IMR-90 (cell line): ENCODE results near the gene STUM. TPM values are rescaled to one million over a fixed set of nuclear protein-coding genes. Genes with fewer than 3 reads are reported as not detected.

Experiments used
- ATAC-seq: fragments of 200-7000 bp; cut with Tn5 transposase; 2 replicates; pipeline ENCODE4 v1.9.1; 2020; ENCODE audit warnings: low read depth, mild to moderate bottlenecking, moderate library complexity
- BruUV-seq: library from RNA; stranded (reverse); fragments of 400-500 nt; replicated peaks from 2 replicates; lab custom pipeline; 2021; lab: Mats Ljungman, UMichigan
- CTCF ChIA-PET: fragments of 300-600 bp; formaldehyde crosslinking; extraction: SDS; loops from one replicate; lab custom pipeline; 2021; ENCODE audit warnings: antibody characterized with exemption; lab: Yijun Ruan, JAX
- POLR2A ChIA-PET: fragments of 300-600 bp; sonication (Branson Sonifier 250); formaldehyde crosslinking; loops from one replicate; lab custom pipeline; 2022; ENCODE audit warnings: antibody characterized with exemption; ENCODE audit not compliant: unreplicated experiment; lab: Charles Lee
- DNase-seq: peaks from one replicate; pipeline ENCODE4 v3.0.0; 2013
- H2AFZ ChIP-seq: replicated peaks from 2 replicates; pipeline ENCODE3; 2013; ENCODE audit warnings: low read length, mild to moderate bottlenecking; ENCODE audit not compliant: poor library complexity
- H2AK5ac ChIP-seq: 2 replicates; pipeline ENCODE4 v1.6.1; 2013; ENCODE audit warnings: low read depth, low read length, inconsistent platforms
- H2AK9ac ChIP-seq: replicated peaks from 2 replicates; pipeline ENCODE3; 2013; ENCODE audit warnings: mild to moderate bottlenecking, low read depth, low read length, moderate library complexity; ENCODE audit not compliant: poor library complexity
- H2BK120ac ChIP-seq: 2 replicates; pipeline ENCODE4 v1.6.1; 2013; ENCODE audit warnings: low read depth, low read length, inconsistent platforms
- H2BK15ac ChIP-seq: 3 replicates; pipeline ENCODE4 v1.6.1; 2013; ENCODE audit warnings: low read depth, low read length, inconsistent platforms
- H2BK20ac ChIP-seq: 2 replicates; pipeline ENCODE4 v1.6.1; 2013; ENCODE audit warnings: low read depth, mild to moderate bottlenecking, inconsistent platforms, low read length, moderate library complexity
- H2BK5ac ChIP-seq: 2 replicates; pipeline ENCODE4 v1.6.1; 2013; ENCODE audit warnings: mild to moderate bottlenecking, low read depth, low read length, inconsistent platforms; ENCODE audit not compliant: poor library complexity, severe bottlenecking
- H3K14ac ChIP-seq: replicated peaks from 2 replicates; pipeline ENCODE4 v1.6.1; 2013; ENCODE audit warnings: low read depth, low read length, inconsistent platforms
- H3K18ac ChIP-seq: 2 replicates; pipeline ENCODE4 v1.6.1; 2013; ENCODE audit warnings: low read depth, low read length, control low read depth
- H3K23ac ChIP-seq: 2 replicates; pipeline ENCODE4 v1.6.1; 2013; ENCODE audit warnings: low read depth, low read length, inconsistent platforms
- H3K27ac ChIP-seq: 2 replicates; pipeline ENCODE4 v1.5.1; 2013; ENCODE audit warnings: mild to moderate bottlenecking, control low read depth, low read length; ENCODE audit not compliant: insufficient read depth
- H3K27me3 ChIP-seq: 2 replicates; pipeline ENCODE4 v1.6.1; 2013; ENCODE audit warnings: low read length; ENCODE audit not compliant: control insufficient read depth, insufficient read depth
- H3K36me3 ChIP-seq: 2 replicates; pipeline ENCODE4 v1.6.1; 2013; ENCODE audit warnings: low read length, mixed read lengths; ENCODE audit not compliant: control insufficient read depth, insufficient read depth
- H3K4ac ChIP-seq: 2 replicates; pipeline ENCODE4 v1.6.1; 2013; ENCODE audit warnings: low read depth, low read length, inconsistent platforms
- H3K4me1 ChIP-seq: 2 replicates; pipeline ENCODE4 v1.6.1; 2013; ENCODE audit warnings: low read length, mixed read lengths; ENCODE audit not compliant: control insufficient read depth, insufficient read depth
- H3K4me2 ChIP-seq: 2 replicates; pipeline ENCODE4 v1.6.1; 2013; ENCODE audit warnings: low read depth, mild to moderate bottlenecking, control low read depth, low read length, moderate library complexity
- H3K4me3 ChIP-seq: 2 replicates; pipeline ENCODE4 v1.5.1; 2013; ENCODE audit warnings: low read depth, mild to moderate bottlenecking, control low read depth, low read length, moderate library complexity; ENCODE audit not compliant: insufficient read depth
- H3K56ac ChIP-seq: 2 replicates; pipeline ENCODE4 v1.6.1; 2013; ENCODE audit warnings: low read length, inconsistent platforms; ENCODE audit not compliant: insufficient read depth; ENCODE audit errors: extremely low read depth
- H3K79me1 ChIP-seq, 2 experiments: 2 replicates each; pipeline ENCODE4 v1.6.1; 2013; ENCODE audit warnings: low read length in 2 of 2, inconsistent platforms in 1 of 2, low read depth in 1 of 2
- H3K9ac ChIP-seq: 2 replicates; pipeline ENCODE4 v1.6.1; 2013; ENCODE audit warnings: low read depth, low read length, control low read depth
- H3K9me1 ChIP-seq: 2 replicates; pipeline ENCODE4 v1.6.1; 2013; ENCODE audit warnings: low read length, inconsistent platforms; ENCODE audit not compliant: insufficient read depth
- H3K9me3 ChIP-seq: 2 replicates; pipeline ENCODE4 v1.6.1; 2013; ENCODE audit warnings: low read length; ENCODE audit not compliant: control insufficient read depth, insufficient read depth
- H4K20me1 ChIP-seq: 2 replicates; pipeline ENCODE4 v1.6.1; 2013; ENCODE audit warnings: low read length, inconsistent platforms; ENCODE audit not compliant: insufficient read depth
- H4K5ac ChIP-seq: 2 replicates; pipeline ENCODE4 v1.6.1; 2013; ENCODE audit warnings: mild to moderate bottlenecking, low read depth, low read length, control low read depth
- H4K8ac ChIP-seq, 2 experiments: 2 replicates each; pipeline ENCODE4 v1.6.1; 2013; ENCODE audit warnings: low read depth in 2 of 2, low read length in 2 of 2, control low read depth in 1 of 2, inconsistent platforms in 1 of 2
- H4K91ac ChIP-seq: 2 replicates; pipeline ENCODE4 v1.6.1; 2013; ENCODE audit warnings: low read depth, low read length, inconsistent platforms; ENCODE audit not compliant: insufficient read depth
- CTCF ChIP-seq: conservative IDR thresholded peaks from 2 replicates; pipeline ENCODE4 v1.5.1; 2012; ENCODE audit warnings: mild to moderate bottlenecking, low read depth, low read length, improper control_type of control experiment
- ELK1 ChIP-seq: fragments of 150-350 bp; IDR thresholded peaks from 2 replicates; pipeline ENCODE4 v1.6.1; 2016; ENCODE audit warnings: low read depth, mild to moderate bottlenecking, low read length, moderate library complexity, borderline replicate concordance
- MXI1 ChIP-seq: IDR thresholded peaks from 2 replicates; pipeline ENCODE4 v1.6.1; 2012; ENCODE audit warnings: low read depth, mild to moderate bottlenecking, low read length, moderate library complexity, borderline replicate concordance
- POLR2A ChIP-seq: IDR thresholded peaks from 2 replicates; pipeline ENCODE4 v1.6.1; 2012; ENCODE audit warnings: mild to moderate bottlenecking, low read depth, low read length
- RFX5 ChIP-seq: IDR thresholded peaks from 2 replicates; pipeline ENCODE4 v1.8.0; 2012; ENCODE audit warnings: low read depth, mild to moderate bottlenecking, low read length, moderate library complexity
- USF2 ChIP-seq: fragments of 150-350 bp; IDR thresholded peaks from 2 replicates; pipeline ENCODE4 v1.6.1; 2017; ENCODE audit warnings: mild to moderate bottlenecking, antibody characterized with exemption, low read length, low read depth
- WGBS, 2 experiments: methylation state at CpG; one replicate each; pipeline versions ENCODE4 v1.1.5 to v1.1.7; 2013; ENCODE audit warnings: missing lambda C conversion rate in 2 of 2; ENCODE audit not compliant: insufficient read length in 1 of 2; ENCODE audit errors: extremely low coverage in 2 of 2; 5-methylcytosine and 5-hydroxymethylcytosine counted together
- dilution Hi-C: fragments of 300-500 bp; cut with HindIII; formaldehyde crosslinking; loops from one replicate; pipeline ENCODE4 v1.14.3; 2018; ENCODE audit warnings: low sequenced_read_pairs; ENCODE audit not compliant: unreplicated experiment
- in situ Hi-C: fragments of 300-500 bp; cut with MboI; formaldehyde crosslinking; loops from 3 replicates; pipeline ENCODE4 v1.14.3; 2019; ENCODE audit warnings: low sequenced_read_pairs, inconsistent platforms, mixed read lengths
- intact Hi-C: fragments of 100-400 bp; cut with micrococcal nuclease; formaldehyde crosslinking; loops from 2 replicates; pipeline ENCODE4 v1.10.0; 2022
- polyA plus RNA-seq, 3 experiments: library from polyadenylated mRNA; depleted of rRNA; stranded (reverse); fragments of >200 nt; gene quantifications; 2 replicates each; pipeline ENCODE4 v1.2.3, GENCODE V29; 2012; ENCODE audit warnings: low replicate concordance in 1 of 3
- total RNA-seq: library from RNA; depleted of rRNA; stranded (reverse); fragments of >200 nt; gene quantifications from 2 replicates; pipeline ENCODE4 v1.2.3, GENCODE V29; 2012

Gene STUM
- total and polyA plus RNA-seq, 2 of the 4 experiments (the other 2 are of a cell fraction) = not detected

GRCh38 chr1:226629896-226630550 is 81.5 kb downstream of the STUM start:
- H3K36me3 ChIP-seq = no peaks in the 10 kb centered on the region
- no TSS peak for BruUV-seq
- H2BK5ac ChIP-seq = no peak overlapping the region
- no peak overlapping the region for H2AFZ ChIP-seq
- no peak overlapping the region for H3K4ac ChIP-seq
- H3K27me3 ChIP-seq = no peaks in the 10 kb centered on the region; the same call in 1 of the 2 replicates
- no peak overlapping the region for H3K4me2 ChIP-seq
- H2BK15ac ChIP-seq = no peak overlapping the region
- ChIA-PET POLR2A (no interaction called here), CTCF (no interaction called here)
- ATAC-seq (no peak), DNase-seq (no peak)
- H3K4me3 ChIP-seq = no peak overlapping the region
- H4K5ac ChIP-seq = no peak overlapping the region
- no peak for TF ChIP-seq ELK1
- TF ChIP-seq CTCF = no peak
- no peak for TF ChIP-seq POLR2A
- no peak for TF ChIP-seq USF2
- TF ChIP-seq RFX5 = no peak
- no peak for TF ChIP-seq MXI1
- H3K9me1 ChIP-seq = no peaks in the 10 kb centered on the region
- H2BK20ac ChIP-seq = no peak overlapping the region
- no peaks in the 10 kb centered on the region for H4K20me1 ChIP-seq
- H2AK9ac ChIP-seq = no peak overlapping the region
- H3K56ac ChIP-seq = no peak overlapping the region
- H3K18ac ChIP-seq = no peak overlapping the region
- H3K79me1 ChIP-seq = no peaks in the 10 kb centered on the region
- no peak overlapping the region for H2BK120ac ChIP-seq
- H3K14ac ChIP-seq = no peak overlapping the region
- intact Hi-C loops = loop anchor here (5.0 kb wide), 2 partner anchors 83 to 807 kb away; partner anchors contain the start of gene STUM
- no peaks in the 10 kb centered on the region for H3K4me1 ChIP-seq
- no peak overlapping the region for H4K8ac ChIP-seq
- no peak overlapping the region for H4K91ac ChIP-seq
- 80% methylated on average over 2 of the region's 6 CpGs; no CpG with 5 or more reads in 1 of the 2 experiments for WGBS, 2 experiments
- H3K23ac ChIP-seq = no peak overlapping the region
- in situ Hi-C loops = loop anchor here (10.0 kb wide), 2 partner anchors 105 to 805 kb away; partner anchors contain the start of gene ITPKB
- H3K27ac ChIP-seq = no peak overlapping the region
- H3K9me3 ChIP-seq = no peaks in the 10 kb centered on the region
- H2AK5ac ChIP-seq = no peak overlapping the region
- no peak overlapping the region for H3K9ac ChIP-seq
- dilution Hi-C loops = no loop called here
